ENCODE results near the gene E2F6.

DNA sequence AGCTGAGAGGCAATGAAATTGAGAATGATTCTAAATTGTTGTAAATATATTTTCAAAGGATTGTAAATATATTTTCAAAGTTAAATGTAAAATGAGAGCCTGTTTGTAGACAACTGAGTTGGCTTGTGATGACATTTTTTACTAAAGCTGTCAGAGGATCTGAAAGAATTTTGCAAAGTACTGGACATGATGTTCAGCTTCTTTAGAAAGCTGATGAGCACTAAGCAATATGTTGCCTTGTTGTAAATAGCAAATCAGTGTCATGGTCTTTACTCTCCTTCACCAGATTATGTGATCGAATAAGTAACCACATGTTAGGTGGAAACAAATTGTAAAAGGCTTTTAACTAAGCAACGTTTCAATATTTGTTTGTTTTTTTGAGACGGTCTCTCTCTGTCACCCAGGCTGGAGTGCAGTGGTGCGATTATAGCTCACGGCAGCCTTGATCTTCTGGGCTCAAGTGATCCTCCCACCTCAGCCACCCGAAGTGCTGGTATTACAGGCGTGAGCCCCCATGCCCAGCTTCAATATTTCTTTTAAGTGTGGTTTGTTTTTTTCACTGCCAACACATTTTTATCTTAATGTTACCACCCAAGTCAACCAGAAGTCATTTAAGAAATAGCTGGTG, 44.0 kb downstream of the E2F6 start:
- TF ChIP-seq EZH2 (IDR thresholded peaks at IDR 0.05; ENCODE audit: borderline replicate concordance) = no peak
- TF ChIP-seq, protein P1, sequence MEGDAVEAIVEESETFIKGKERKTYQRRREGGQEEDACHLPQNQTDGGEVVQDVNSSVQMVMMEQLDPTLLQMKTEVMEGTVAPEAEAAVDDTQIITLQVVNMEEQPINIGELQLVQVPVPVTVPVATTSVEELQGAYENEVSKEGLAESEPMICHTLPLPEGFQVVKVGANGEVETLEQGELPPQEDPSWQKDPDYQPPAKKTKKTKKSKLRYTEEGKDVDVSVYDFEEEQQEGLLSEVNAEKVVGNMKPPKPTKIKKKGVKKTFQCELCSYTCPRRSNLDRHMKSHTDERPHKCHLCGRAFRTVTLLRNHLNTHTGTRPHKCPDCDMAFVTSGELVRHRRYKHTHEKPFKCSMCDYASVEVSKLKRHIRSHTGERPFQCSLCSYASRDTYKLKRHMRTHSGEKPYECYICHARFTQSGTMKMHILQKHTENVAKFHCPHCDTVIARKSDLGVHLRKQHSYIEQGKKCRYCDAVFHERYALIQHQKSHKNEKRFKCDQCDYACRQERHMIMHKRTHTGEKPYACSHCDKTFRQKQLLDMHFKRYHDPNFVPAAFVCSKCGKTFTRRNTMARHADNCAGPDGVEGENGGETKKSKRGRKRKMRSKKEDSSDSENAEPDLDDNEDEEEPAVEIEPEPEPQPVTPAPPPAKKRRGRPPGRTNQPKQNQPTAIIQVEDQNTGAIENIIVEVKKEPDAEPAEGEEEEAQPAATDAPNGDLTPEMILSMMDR (IDR thresholded peaks at IDR 0.05; ENCODE audit: poor library complexity) = no peak
- TF ChIP-seq EZH2phosphoT487 (IDR thresholded peaks at IDR 0.05; ENCODE audit: low read depth, severe bottlenecking, unreplicated experiment) = no peak
